ACC112 (cell line): ENCODE results near the gene TMEM116.
"Not testable (repeated sequence)": the region's sequence is repeated elsewhere in the genome, so short reads cannot be mapped to it uniquely, and the experiment has no call there.

ENCODE experiments used
- H2AFZ ChIP-seq: fragments of 200-600 bp; sonication (generic); one replicate; pipeline ENCODE4 v1.6.0; 2017; ENCODE audit warnings: antibody characterized with exemption, low read length; ENCODE audit not compliant: unreplicated experiment
- H3K27ac ChIP-seq: fragments of 200-600 bp; sonication (generic); 2 replicates; pipeline ENCODE4 v1.5.1; 2014; ENCODE audit warnings: low read depth, mild to moderate bottlenecking, antibody characterized with exemption, low read length, moderate library complexity
- H3K27me3 ChIP-seq: fragments of 200-600 bp; sonication (generic); 2 replicates; pipeline ENCODE4 v1.6.1; 2014; ENCODE audit warnings: mild to moderate bottlenecking, antibody characterized with exemption, low read length, moderate library complexity, mixed read lengths; ENCODE audit not compliant: insufficient read depth
- H3K36me3 ChIP-seq: fragments of 200-600 bp; sonication (generic); 2 replicates; pipeline ENCODE4 v1.6.1; 2016; ENCODE audit warnings: mild to moderate bottlenecking, antibody characterized with exemption, low read length, moderate library complexity, mixed read lengths; ENCODE audit not compliant: insufficient read depth
- H3K4me1 ChIP-seq: fragments of 200-600 bp; sonication (generic); one replicate; pipeline ENCODE4 v1.6.1; 2016; ENCODE audit warnings: low read length, mixed read lengths; ENCODE audit not compliant: insufficient read depth, unreplicated experiment, control insufficient read depth
- H3K4me3 ChIP-seq: fragments of 200-600 bp; sonication (generic); 2 replicates; pipeline ENCODE4 v1.5.1; 2014; ENCODE audit warnings: mild to moderate bottlenecking, low read depth, low read length
- H3K79me2 ChIP-seq: fragments of 200-600 bp; sonication (generic); one replicate; pipeline ENCODE4 v1.6.0; 2016; ENCODE audit warnings: low read length; ENCODE audit not compliant: control insufficient read depth, unreplicated experiment, insufficient read depth

TMEM116 gene

DNA sequence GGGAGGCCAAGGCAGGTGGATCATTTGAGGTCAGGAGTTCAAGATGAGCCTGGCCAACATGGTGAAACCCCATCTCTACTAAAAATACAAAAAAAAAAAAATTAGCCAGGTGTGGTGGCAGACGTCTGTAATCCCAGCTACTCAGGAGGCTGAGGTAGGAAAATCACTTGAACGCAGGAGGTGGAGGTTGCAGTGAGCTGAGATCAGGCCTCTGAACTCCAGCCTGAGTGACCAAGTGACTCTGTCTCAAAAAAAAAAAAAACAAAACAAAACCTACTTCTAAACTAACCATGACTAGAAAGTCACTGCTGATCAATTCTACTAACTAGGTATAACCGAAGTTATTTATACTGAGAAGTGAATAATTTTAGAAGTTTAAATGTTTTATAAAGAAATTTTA is 3.4 kb downstream of the TMEM116 start:
- peaks cover 26% of the 10 kb centered on the region for H3K79me2 ChIP-seq
- not testable (repeated sequence) for H3K36me3 ChIP-seq, H3K27me3 ChIP-seq, H3K27ac ChIP-seq, H2AFZ ChIP-seq, H3K4me3 ChIP-seq
- peaks cover 30% of the 10 kb centered on the region for H3K4me1 ChIP-seq

DNA sequence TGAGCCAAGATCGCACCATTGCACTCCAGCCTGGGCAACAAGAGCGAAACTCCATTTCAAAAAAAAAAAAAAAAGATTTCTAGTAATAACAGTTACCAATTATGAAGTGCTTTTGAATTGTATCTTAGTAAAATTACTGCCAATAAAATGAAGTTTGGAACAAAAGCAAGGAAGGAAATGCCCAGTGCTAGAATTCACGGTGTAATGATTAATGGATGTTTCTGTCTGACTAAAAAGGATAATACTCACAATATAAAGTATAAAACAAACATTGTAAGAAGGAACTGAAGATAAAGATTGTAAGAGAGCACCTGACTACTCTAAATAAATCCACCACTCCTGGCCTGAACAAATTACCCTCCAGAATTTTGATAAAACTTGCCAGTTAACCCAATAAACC is 4.0 kb downstream of the TMEM116 start:
- no peak overlapping the region for H3K27ac ChIP-seq
- H3K79me2 ChIP-seq: peaks cover 19% of the 10 kb centered on the region
- peaks cover 4% of the 10 kb centered on the region; the same call in 1 of the 2 replicates for H3K36me3 ChIP-seq
- H2AFZ ChIP-seq: no peak overlapping the region
- H3K27me3 ChIP-seq: no peaks in the 10 kb centered on the region
- peaks cover 25% of the 10 kb centered on the region for H3K4me1 ChIP-seq
- no peak overlapping the region for H3K4me3 ChIP-seq

GRCh38 chr12:112007945-112008344 is 5.0 kb downstream of the TMEM116 start:
- Histone ChIP-seq H3K4me3 (no peak overlapping the region), H3K27ac (no peak overlapping the region), H3K36me3 (peaks cover 4% of the 10 kb centered on the region; the same call in 1 of the 2 replicates), H3K79me2 (peaks cover 16% of the 10 kb centered on the region), H3K4me1 (peaks cover 25% of the 10 kb centered on the region), H3K27me3 (no peaks in the 10 kb centered on the region), H2AFZ (no peak overlapping the region)

- no peak overlapping the region for H3K4me3 ChIP-seq
- no peaks in the 10 kb centered on the region for H3K27me3 ChIP-seq
- no peaks in the 10 kb centered on the region for H3K36me3 ChIP-seq
- H3K79me2 ChIP-seq: no peaks in the 10 kb centered on the region
- H2AFZ ChIP-seq: no peak overlapping the region
- peaks cover 11% of the 10 kb centered on the region for H3K4me1 ChIP-seq
- no peak overlapping the region for H3K27ac ChIP-seq
Observed at GRCh38 chr12:112005419-112006395, 7.3 kb downstream of the TMEM116 start.

DNA sequence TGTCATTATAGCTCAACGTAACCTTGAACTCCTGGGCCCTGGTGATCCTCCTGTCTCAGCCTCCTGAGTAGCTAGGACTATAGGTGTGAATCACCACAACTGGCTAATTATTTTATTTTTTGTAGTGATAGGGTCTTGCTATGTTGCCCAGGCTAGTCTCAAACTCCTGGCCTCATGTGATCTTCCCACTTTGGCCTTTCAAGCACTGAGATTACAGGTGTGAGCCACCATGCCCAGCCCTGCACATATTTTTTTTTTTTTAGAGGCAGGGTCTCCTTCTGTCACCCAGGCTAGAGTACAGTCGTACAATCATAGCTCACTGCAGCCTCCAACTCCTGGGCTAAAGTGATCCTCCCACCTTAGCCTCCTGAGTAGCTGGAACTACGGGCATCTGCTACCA is 8.9 kb downstream of the TMEM116 start:
- Histone ChIP-seq H3K4me1 (peaks cover 11% of the 10 kb centered on the region), H3K4me3 (no peak overlapping the region), H3K27ac (no peak overlapping the region), H2AFZ (no peak overlapping the region), H3K36me3 (no peaks in the 10 kb centered on the region), H3K79me2 (no peaks in the 10 kb centered on the region), H3K27me3 (no peaks in the 10 kb centered on the region)

DNA sequence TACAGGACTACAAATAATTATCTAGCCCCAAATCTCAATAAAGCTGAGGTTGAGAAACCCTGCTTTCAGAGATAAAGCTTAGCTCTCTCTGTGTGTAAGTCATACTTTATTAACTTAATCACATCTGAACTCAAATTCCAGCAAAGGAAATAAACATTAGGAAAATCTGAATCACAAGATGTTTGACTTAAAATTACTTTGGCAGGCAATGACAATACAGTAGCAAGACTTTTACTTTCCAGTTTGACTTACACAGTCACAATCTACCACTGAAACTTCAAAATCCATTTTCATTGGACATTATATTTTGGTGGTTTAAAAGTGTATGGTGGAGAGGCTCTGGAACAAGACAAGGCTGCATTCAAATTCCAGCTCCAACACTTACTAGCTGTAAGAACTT is 11.4 kb downstream of the TMEM116 start:
- Histone ChIP-seq H3K27me3 (no peaks in the 10 kb centered on the region), H3K36me3 (no peaks in the 10 kb centered on the region), H2AFZ (no peak overlapping the region), H3K79me2 (no peaks in the 10 kb centered on the region), H3K27ac (no peak overlapping the region), H3K4me1 (peaks cover 10% of the 10 kb centered on the region), H3K4me3 (no peak overlapping the region)

GRCh38 chr12:112000820-112001219 is 12.1 kb downstream of the TMEM116 start:
- Histone ChIP-seq H3K36me3 (no peaks in the 10 kb centered on the region), H2AFZ (no peak overlapping the region), H3K27ac (no peak overlapping the region), H3K4me1 (peaks cover 3% of the 10 kb centered on the region), H3K27me3 (no peaks in the 10 kb centered on the region), H3K79me2 (no peaks in the 10 kb centered on the region), H3K4me3 (no peak overlapping the region)

DNA sequence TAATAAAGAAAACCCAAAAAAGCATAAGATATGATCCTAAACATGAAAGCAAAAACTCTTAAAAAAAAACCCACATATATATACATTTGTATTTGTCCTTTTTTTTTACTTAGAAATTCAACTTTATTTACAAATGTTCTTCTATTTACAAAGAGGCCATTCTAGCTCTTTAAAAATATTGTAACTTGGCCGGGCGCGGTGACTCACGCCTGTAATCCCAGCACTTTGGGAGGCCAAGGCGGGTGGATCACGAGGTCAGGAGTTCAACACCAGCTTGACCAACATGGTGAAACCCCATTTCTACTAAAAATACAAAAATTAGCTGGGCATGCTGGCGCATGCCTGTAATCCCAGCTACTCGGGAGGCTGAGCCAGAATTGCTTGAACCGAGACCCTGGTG is 13.8 kb downstream of the TMEM116 start:
- not testable (repeated sequence) for H3K27ac ChIP-seq, H3K36me3 ChIP-seq, H3K4me1 ChIP-seq, H3K4me3 ChIP-seq, H3K79me2 ChIP-seq, H2AFZ ChIP-seq, H3K27me3 ChIP-seq

- Histone ChIP-seq H2AFZ (no peak overlapping the region), H3K4me1 (no peaks in the 10 kb centered on the region), H3K36me3 (no peaks in the 10 kb centered on the region), H3K79me2 (no peaks in the 10 kb centered on the region), H3K4me3 (no peak overlapping the region), H3K27me3 (no peaks in the 10 kb centered on the region), H3K27ac (no peak overlapping the region)
Observed at GRCh38 chr12:111998015-111998414, 14.9 kb downstream of the TMEM116 start.

DNA sequence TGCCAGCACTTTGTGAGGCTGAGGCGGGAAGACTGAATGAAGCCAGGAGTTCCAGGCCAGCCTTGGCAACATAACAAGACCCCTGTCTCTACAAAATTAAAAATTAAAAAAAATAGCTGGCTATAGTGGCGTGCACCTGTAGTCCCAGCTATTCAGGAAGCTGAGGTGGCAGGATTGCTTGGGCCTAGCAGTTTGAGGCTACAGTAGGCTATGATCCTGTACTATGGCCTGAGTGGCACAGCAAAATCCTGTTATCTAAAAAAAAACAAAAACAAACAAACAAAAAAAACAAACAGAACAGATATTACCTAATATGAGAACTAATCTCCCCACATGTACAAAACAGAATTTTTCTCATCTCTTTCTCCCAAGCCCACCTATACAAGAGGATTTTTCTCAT is 15.7 kb downstream of the TMEM116 start:
- Histone ChIP-seq H3K27ac (no peak overlapping the region), H3K27me3 (no peaks in the 10 kb centered on the region), H2AFZ (no peak overlapping the region), H3K36me3 (no peaks in the 10 kb centered on the region), H3K4me3 (no peak overlapping the region), H3K4me1 (no peaks in the 10 kb centered on the region), H3K79me2 (no peaks in the 10 kb centered on the region)

GRCh38 chr12:111995782-111996480 is 17.0 kb downstream of the TMEM116 start:
- Histone ChIP-seq H3K4me1 (no peaks in the 10 kb centered on the region), H3K27me3 (no peaks in the 10 kb centered on the region), H3K79me2 (no peaks in the 10 kb centered on the region), H3K36me3 (no peaks in the 10 kb centered on the region), H3K27ac (no peak overlapping the region), H3K4me3 (no peak overlapping the region), H2AFZ (no peak overlapping the region)
